H1 (cell line): Measurements from ENCODE around the gene PDCL3. TPM values are rescaled to one million over a fixed set of nuclear protein-coding genes. Genes with fewer than 3 reads are reported as not detected.

Source experiments
- CTCF ChIA-PET: fragments of 300-600 bp; sonication (Branson Sonifier 250); formaldehyde crosslinking; loops from one replicate; lab custom pipeline; 2021; ENCODE audit not compliant: partially characterized antibody; lab: Charles Lee
- POLR2A ChIA-PET: fragments of 300-600 bp; sonication (Branson Sonifier 250); formaldehyde crosslinking; loops from one replicate; lab custom pipeline; 2021; ENCODE audit warnings: inconsistent platforms; ENCODE audit not compliant: partially characterized antibody; lab: Charles Lee
- DNase-seq, 2 experiments: peaks; one replicate each; pipeline versions ENCODE4 v3.0.0 to v3.0.0-alpha.2; 2010 to 2022; ENCODE audit warnings: low spot score in 2 of 2, low read depth in 1 of 2, mixed read lengths in 1 of 2
- FAIRE-seq: peaks from 2 replicates; lab custom pipeline; 2011; peaks lifted over from hg19 to GRCh38; lab: Jason Lieb, UNC
- H2AFZ ChIP-seq: 2 replicates; pipeline ENCODE4 v1.8.1; 2012; ENCODE audit warnings: low read length, inconsistent platforms
- H2AK5ac ChIP-seq: 2 replicates; pipeline ENCODE4 v1.6.1; 2013; ENCODE audit warnings: low read depth, low read length
- H2BK120ac ChIP-seq: replicated peaks from 2 replicates; pipeline ENCODE3; 2013; ENCODE audit warnings: low read depth, low read length, inconsistent platforms
- H2BK12ac ChIP-seq: 2 replicates; pipeline ENCODE4 v1.6.1; 2013; ENCODE audit warnings: low read depth, low read length
- H2BK15ac ChIP-seq: 2 replicates; pipeline ENCODE4 v1.6.1; 2013; ENCODE audit warnings: low read length
- H2BK20ac ChIP-seq: 2 replicates; pipeline ENCODE4 v1.6.1; 2013; ENCODE audit warnings: low read length
- H2BK5ac ChIP-seq: 2 replicates; pipeline ENCODE4 v1.6.1; 2013; ENCODE audit warnings: low read depth, low read length
- H3K14ac ChIP-seq: 2 replicates; pipeline ENCODE4 v1.6.1; 2013; ENCODE audit warnings: inconsistent platforms; ENCODE audit not compliant: insufficient read length
- H3K18ac ChIP-seq: 2 replicates; pipeline ENCODE4 v1.6.1; 2013; ENCODE audit warnings: low read length; ENCODE audit errors: extremely low read depth
- H3K23ac ChIP-seq: 2 replicates; pipeline ENCODE4 v1.6.1; 2013; ENCODE audit warnings: inconsistent platforms; ENCODE audit not compliant: insufficient read length
- H3K23me2 ChIP-seq: 2 replicates; pipeline ENCODE4 v1.6.1; 2013; ENCODE audit warnings: low read depth, low read length
- H3K27ac ChIP-seq: 2 replicates; pipeline ENCODE4 v1.6.1; 2011; ENCODE audit warnings: low read depth, low read length, inconsistent platforms
- H3K27me3 ChIP-seq, 4 experiments: replicated peaks in 1 of 4; 1 replicate in 1 of 4; 2 replicates in 3 of 4; pipeline versions ENCODE4 v1.6.1 to v1.8.1; 2011 to 2013; ENCODE audit warnings: low read length in 3 of 4, mild to moderate bottlenecking in 3 of 4, inconsistent platforms in 2 of 4, mixed read lengths in 2 of 4, moderate library complexity in 1 of 4; ENCODE audit not compliant: control insufficient read depth in 3 of 4, insufficient read depth in 3 of 4; ENCODE audit errors: extremely low read depth in 1 of 4
- H3K36me3 ChIP-seq, 4 experiments: 2 replicates each; pipeline versions ENCODE4 v1.6.1 to v1.8.1; 2011 to 2013; ENCODE audit warnings: mild to moderate bottlenecking in 4 of 4, low read length in 3 of 4, moderate library complexity in 2 of 4, control low read depth in 1 of 4, inconsistent platforms in 1 of 4; ENCODE audit not compliant: insufficient read depth in 4 of 4, control insufficient read depth in 2 of 4
- H3K4ac ChIP-seq: replicated peaks from 2 replicates; pipeline ENCODE3; 2013; ENCODE audit warnings: low read length, low read depth, mixed read lengths, inconsistent platforms; ENCODE audit not compliant: insufficient read length
- H3K4me1 ChIP-seq, 4 experiments: replicated peaks in 1 of 4; 1 replicate in 1 of 4; 2 replicates in 3 of 4; pipeline versions ENCODE4 v1.6.1 to v1.8.1; 2011 to 2013; ENCODE audit warnings: low read length in 3 of 4, inconsistent platforms in 2 of 4, mixed read lengths in 1 of 4; ENCODE audit not compliant: insufficient read depth in 4 of 4, control insufficient read depth in 3 of 4
- H3K4me2 ChIP-seq, 2 experiments: 2 replicates each; pipeline versions ENCODE4 v1.6.1 to v1.8.1; 2011 to 2013; ENCODE audit warnings: low read depth in 2 of 2, low read length in 2 of 2, control low read depth in 1 of 2, inconsistent platforms in 1 of 2, mild to moderate bottlenecking in 1 of 2; ENCODE audit not compliant: insufficient read depth in 1 of 2
- H3K4me3 ChIP-seq, 4 experiments: fragments of 200-600, 300-600 bp in 1 of 4; sonication (generic), shearing (Covaris generic), sonication (Bioruptor Twin) in 1 of 4; 2 replicates each; pipeline versions ENCODE4 v1.5.1 to v1.8.1; 2011 to 2016; ENCODE audit warnings: low read length in 4 of 4, low read depth in 3 of 4, control low read depth in 2 of 4, inconsistent platforms in 2 of 4, mild to moderate bottlenecking in 2 of 4, mixed read lengths in 1 of 4, moderate library complexity in 1 of 4; ENCODE audit not compliant: insufficient read depth in 2 of 4; ENCODE audit errors: extremely low read depth in 1 of 4
- H3K56ac ChIP-seq: replicated peaks from 2 replicates; pipeline ENCODE3; 2013; ENCODE audit warnings: low read depth, mild to moderate bottlenecking, mixed read lengths, low read length, inconsistent platforms; ENCODE audit not compliant: insufficient read length
- H3K79me1 ChIP-seq: 2 replicates; pipeline ENCODE4 v1.6.1; 2013; ENCODE audit warnings: low read depth, low read length, control low read depth
- H3K79me2 ChIP-seq, 2 experiments: 2 replicates each; pipeline versions ENCODE4 v1.6.1 to v1.8.1; 2012 to 2013; ENCODE audit warnings: low read length in 2 of 2, mild to moderate bottlenecking in 2 of 2, inconsistent platforms in 1 of 2; ENCODE audit not compliant: insufficient read depth in 2 of 2, control insufficient read depth in 1 of 2
- H3K9ac ChIP-seq, 4 experiments: replicated peaks in 1 of 4; 1 replicate in 1 of 4; 2 replicates in 3 of 4; pipeline versions ENCODE4 v1.6.1 to v1.8.1; 2011 to 2013; ENCODE audit warnings: low read depth in 3 of 4, low read length in 3 of 4, control low read depth in 2 of 4, mild to moderate bottlenecking in 2 of 4, moderate library complexity in 2 of 4, inconsistent platforms in 1 of 4; ENCODE audit errors: extremely low read depth in 1 of 4
- H3K9me3 ChIP-seq, 2 experiments: 2 replicates each; pipeline versions ENCODE4 v1.6.1 to v1.8.1; 2012 to 2013; ENCODE audit warnings: mild to moderate bottlenecking in 2 of 2, moderate library complexity in 2 of 2, control low read depth in 1 of 2, inconsistent platforms in 1 of 2, low read depth in 1 of 2, low read length in 1 of 2, mixed read lengths in 1 of 2; ENCODE audit not compliant: insufficient read depth in 2 of 2
- H4K20me1 ChIP-seq, 2 experiments: replicated peaks in 1 of 2; 2 replicates each; pipeline versions ENCODE3 to v1.8.1; 2011 to 2013; ENCODE audit warnings: inconsistent platforms in 2 of 2, low read length in 2 of 2, mild to moderate bottlenecking in 1 of 2; ENCODE audit not compliant: insufficient read depth in 2 of 2, control insufficient read depth in 1 of 2
- H4K5ac ChIP-seq: 2 replicates; pipeline ENCODE4 v1.6.1; 2013; ENCODE audit warnings: low read length, low read depth, mixed read lengths, inconsistent platforms; ENCODE audit not compliant: insufficient read length
- H4K8ac ChIP-seq: 2 replicates; pipeline ENCODE4 v1.8.0; 2013; ENCODE audit warnings: mild to moderate bottlenecking, moderate library complexity, low read length, inconsistent platforms; ENCODE audit not compliant: insufficient read depth; ENCODE audit errors: extremely low read depth
- H4K91ac ChIP-seq: replicated peaks from 2 replicates; pipeline ENCODE3; 2013; ENCODE audit warnings: low read length, mixed read lengths, inconsistent platforms; ENCODE audit not compliant: insufficient read length
- BACH1 ChIP-seq: IDR thresholded peaks from 2 replicates; pipeline ENCODE4 v1.6.1; 2012; ENCODE audit warnings: low read length, improper control_type of control experiment
- BRCA1 ChIP-seq: IDR thresholded peaks from 2 replicates; pipeline ENCODE4 v1.6.1; 2012; ENCODE audit warnings: low read depth, low read length, improper control_type of control experiment
- EP300 ChIP-seq, 2 experiments: IDR thresholded peaks; 1 replicate in 1 of 2; 2 replicates in 1 of 2; pipeline ENCODE4 v1.6.1; 2011 to 2012; ENCODE audit warnings: low read depth in 2 of 2, low read length in 2 of 2, mild to moderate bottlenecking in 2 of 2, borderline replicate concordance in 1 of 2, inconsistent platforms in 1 of 2, moderate library complexity in 1 of 2
- MAX ChIP-seq: IDR thresholded peaks from 2 replicates; pipeline ENCODE4 v1.6.1; 2012; ENCODE audit warnings: inconsistent platforms
- POU5F1 ChIP-seq: IDR thresholded peaks from 2 replicates; pipeline ENCODE4 v1.6.1; 2011; ENCODE audit warnings: low read depth, mild to moderate bottlenecking, low read length, moderate library complexity
- RAD21 ChIP-seq, 2 experiments: IDR thresholded peaks in 1 of 2; conservative IDR thresholded peaks in 1 of 2; 2 replicates each; pipeline ENCODE4 v1.6.1; 2011; ENCODE audit warnings: low read depth in 2 of 2, low read length in 2 of 2, improper control_type of control experiment in 1 of 2, inconsistent platforms in 1 of 2, mild to moderate bottlenecking in 1 of 2, moderate library complexity in 1 of 2
- SP4 ChIP-seq: IDR thresholded peaks from 2 replicates; pipeline ENCODE4 v1.6.1; 2012; ENCODE audit warnings: low read length, inconsistent platforms
- TAF1 ChIP-seq: IDR thresholded peaks from 2 replicates; pipeline ENCODE4 v1.6.1; 2011; ENCODE audit warnings: mild to moderate bottlenecking, low read depth, low read length
- TBP ChIP-seq: IDR thresholded peaks from 2 replicates; pipeline ENCODE4 v1.6.1; 2011; ENCODE audit warnings: low read depth, low read length, improper control_type of control experiment
- YY1 ChIP-seq: IDR thresholded peaks from 2 replicates; pipeline ENCODE4 v1.6.1; 2011; ENCODE audit warnings: low read depth, mild to moderate bottlenecking, low read length
- WGBS, 2 experiments: shearing (Covaris generic) in 1 of 2; methylation state at CpG; one replicate each; pipeline versions ENCODE4 v1.1.6 to v1.1.7; 2013 to 2015; ENCODE audit warnings: low lambda C conversion rate in 2 of 2, mixed read lengths in 2 of 2, inconsistent platforms in 1 of 2, low coverage in 1 of 2, missing lambda C conversion rate in 1 of 2; ENCODE audit not compliant: insufficient replicate concordance in 2 of 2, insufficient coverage in 1 of 2, insufficient read length in 1 of 2; ENCODE audit errors: extremely low coverage in 1 of 2, missing lambda C conversion rate in 1 of 2; 5-methylcytosine and 5-hydroxymethylcytosine counted together
- polyA plus RNA-seq, 7 experiments: library from polyadenylated mRNA; depleted of rRNA in 3 of 7; stranded (reverse) in 5 of 7; unstranded in 2 of 7; fragments of >200 nt in 5 of 7; fragments of 200-250 nt in 2 of 7; gene quantifications; 1 replicate in 5 of 7; 2 replicates in 1 of 7; 4 replicates in 1 of 7; pipeline versions ENCODE4 v1.2.1 to v1.2.3, GENCODE V29; 2011 to 2013; ENCODE audit warnings: missing spikeins in 2 of 7, mixed read lengths in 2 of 7
- total RNA-seq: library from RNA; stranded (reverse); fragmentation: NEBNext Ultra II Directional; extraction: Animal tissue kit (Norgen Biotek cat#: 25700); gene quantifications from 2 replicates; pipeline ENCODE4 v1.2.1, GENCODE V29; 2021

PDCL3 gene
- total and polyA plus RNA-seq, 2 of the 8 experiments (the other 6 are each of a cell fraction or from before 2014, with no cell fraction given) = 19.8 to 29.4 TPM

DNA sequence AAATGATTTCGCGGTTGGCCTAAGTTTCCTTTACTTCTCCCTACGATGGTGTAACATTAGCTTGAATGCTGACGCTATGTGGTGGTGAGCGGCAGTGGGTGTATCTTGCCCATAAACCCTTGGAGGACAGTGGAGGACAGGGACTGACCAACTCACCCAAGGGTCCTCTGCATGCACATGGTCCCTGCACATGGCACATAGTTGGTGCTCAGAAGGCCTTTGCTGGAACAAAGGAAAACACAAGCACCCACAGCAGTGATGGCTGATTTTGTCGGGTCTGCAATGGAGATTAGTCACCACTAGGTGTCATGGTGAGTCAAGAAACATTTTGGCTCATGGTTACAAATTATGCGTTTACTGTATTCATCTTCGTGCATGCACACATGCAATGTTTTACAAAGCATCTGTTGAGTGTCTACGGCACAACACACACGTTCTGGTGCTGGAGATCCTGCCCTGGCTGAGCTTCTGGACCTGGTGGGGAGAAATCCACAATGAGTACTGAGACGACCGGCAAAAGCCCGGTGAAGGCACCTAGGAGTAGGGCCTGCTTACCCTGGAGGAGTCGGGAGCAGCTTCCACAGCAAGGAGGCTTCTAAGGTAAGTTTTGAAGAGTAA lies 44.0 kb downstream of the PDCL3 start:
- Histone ChIP-seq H3K4me3 (no peak overlapping the region), H4K8ac (peak overlapping the region; percentile 72; the same call in 1 of the 2 replicates), H3K18ac (peak overlapping the region; percentile 79; the same call in 1 of the 2 replicates), H3K27me3 (no peaks in the 10 kb centered on the region), H3K27ac (no peak overlapping the region), H2BK15ac (peak overlapping the region; percentile 99), H2BK120ac (no peak overlapping the region), H2BK20ac (peak overlapping the region; percentile 94), H4K20me1 (no peaks in the 10 kb centered on the region), H2AK5ac (no peak overlapping the region), H2AFZ (peak overlapping the region; percentile 96), H3K36me3 (no peaks in the 10 kb centered on the region), H3K79me1 (no peaks in the 10 kb centered on the region), H3K9me3 (no peaks in the 10 kb centered on the region), H4K5ac (peak overlapping the region; percentile 36), H3K4me1 (peaks cover 2 to 9% (median 7%) of the 10 kb centered on the region in 4 experiments; a peak in 5 of 7 replicates), H2BK5ac (peak overlapping the region; percentile 41; the same call in 1 of the 2 replicates), H3K4ac (peak overlapping the region; percentile 86), H2BK12ac (peak overlapping the region; percentile 65), H3K56ac (no peak overlapping the region), H3K23ac (no peak overlapping the region), H3K4me2 (peak overlapping the region in 1 of 2 experiments; percentile 29; a peak in 1 of 4 replicates), H4K91ac (peak overlapping the region; percentile 70), H3K79me2 (no peaks in the 10 kb centered on the region), H3K23me2 (no peaks in the 10 kb centered on the region; the same call in 1 of the 2 replicates), H3K9ac (no peak overlapping the region), H3K14ac (no peak overlapping the region)
- ChIA-PET POLR2A (interaction anchor here (2.3 kb wide), 1 partner anchor 396 kb away, joined by 14 read pairs; the partner anchor contains the start of gene RPL31), CTCF (interaction anchor here (0.5 to 3.2 kb wide), 50 partner anchors 9 to 1599 kb away, joined by 3 to 18 read pairs (median 4); partner anchors contain the start of genes PDCL3 and RPL31)
- FAIRE-seq = peak; percentile 94
- 63% methylated on average over 14 of the region's 14 CpGs; no CpG with 5 or more reads in 1 of the 2 experiments for WGBS, 2 experiments
- DNase-seq = peak; percentile 3 to 75
- no peak for TF ChIP-seq POU5F1
- peak; percentile 74 for TF ChIP-seq MAX
- peak; percentile 84 to 85 for TF ChIP-seq RAD21 (IDR thresholded peaks at IDR 0.05 in 1 of 2, conservative IDR thresholded peaks at IDR 0.05 in 1 of 2; ENCODE audit: low read depth in 2 of 2, low read length in 2 of 2)
- TF ChIP-seq TAF1 = peak; percentile 52; the same call in 1 of the 2 replicates
- peak; percentile 79; the same call in 1 of the 2 replicates for TF ChIP-seq YY1
- TF ChIP-seq EP300 (IDR thresholded peaks at IDR 0.05; ENCODE audit: borderline replicate concordance in 1 of 2, low read depth in 2 of 2, low read length in 2 of 2) = no peak
- TF ChIP-seq SP4 = no peak
- TF ChIP-seq BRCA1 = no peak
- TF ChIP-seq BACH1 = no peak
- TF ChIP-seq TBP = no peak
